HCT116 (cell line): Measurements from ENCODE around the gene SCN10A.

ENCODE experiments used
- CEBPB ChIP-seq: IDR thresholded peaks from 2 replicates; pipeline ENCODE4 v1.6.1; 2012; ENCODE audit warnings: low read depth
- ELF1 ChIP-seq: IDR thresholded peaks from 2 replicates; pipeline ENCODE4 v1.6.1; 2012; ENCODE audit warnings: low read depth, borderline replicate concordance
- EZH2 ChIP-seq: fragments of 200-600 bp; sonication (generic); IDR thresholded peaks from 2 replicates; pipeline ENCODE4 v1.6.1; 2017; ENCODE audit warnings: antibody characterized with exemption, mixed run types
- EZH2phosphoT487 ChIP-seq: fragments of 200-600 bp; IDR thresholded peaks from 2 replicates; pipeline ENCODE4 v1.6.1; 2018; ENCODE audit warnings: antibody characterized with exemption, borderline replicate concordance
- MAX ChIP-seq: IDR thresholded peaks from 2 replicates; pipeline ENCODE4 v1.6.1; 2012
- POLR2A ChIP-seq: IDR thresholded peaks from 2 replicates; pipeline ENCODE4 v1.7.0; 2011; ENCODE audit warnings: borderline replicate concordance; ENCODE audit not compliant: insufficient read depth, insufficient read length; ENCODE audit errors: extremely low read depth
- RAD21 ChIP-seq: IDR thresholded peaks from 2 replicates; pipeline ENCODE4 v1.6.1; 2012; ENCODE audit warnings: low read depth, mild to moderate bottlenecking
- TCF7L2 ChIP-seq: IDR thresholded peaks from 2 replicates; pipeline ENCODE4 v1.7.0; 2011; ENCODE audit warnings: borderline replicate concordance, inconsistent platforms; ENCODE audit not compliant: insufficient read depth, insufficient read length; ENCODE audit errors: extremely low read depth
- ZNF274 ChIP-seq: fragments of 200-500 bp; sonication (Bioruptor generic); IDR thresholded peaks from 2 replicates; pipeline ENCODE4 v1.6.1; 2014; ENCODE audit warnings: mild to moderate bottlenecking, low read depth, low read length, inconsistent platforms
- TF ChIP-seq, protein P1 (sequence below), 3 experiments: fragments of 200-600 bp in 1 of 3; sonication (generic) in 1 of 3; IDR thresholded peaks in 2 of 3; conservative IDR thresholded peaks in 1 of 3; 2 replicates each; pipeline ENCODE4 v1.5.1; 2012 to 2017; ENCODE audit warnings: low read depth in 2 of 3, low read length in 2 of 3, antibody characterized with exemption in 1 of 3, borderline replicate concordance in 1 of 3, control low read depth in 1 of 3, mild to moderate bottlenecking in 1 of 3, mixed read lengths in 1 of 3, mixed run types in 1 of 3, moderate library complexity in 1 of 3; ENCODE audit not compliant: insufficient read depth in 1 of 3
- TF ChIP-seq, protein P2 (sequence below): IDR thresholded peaks from 2 replicates; pipeline ENCODE4 v1.6.1; 2012

- TF ChIP-seq, protein P1, sequence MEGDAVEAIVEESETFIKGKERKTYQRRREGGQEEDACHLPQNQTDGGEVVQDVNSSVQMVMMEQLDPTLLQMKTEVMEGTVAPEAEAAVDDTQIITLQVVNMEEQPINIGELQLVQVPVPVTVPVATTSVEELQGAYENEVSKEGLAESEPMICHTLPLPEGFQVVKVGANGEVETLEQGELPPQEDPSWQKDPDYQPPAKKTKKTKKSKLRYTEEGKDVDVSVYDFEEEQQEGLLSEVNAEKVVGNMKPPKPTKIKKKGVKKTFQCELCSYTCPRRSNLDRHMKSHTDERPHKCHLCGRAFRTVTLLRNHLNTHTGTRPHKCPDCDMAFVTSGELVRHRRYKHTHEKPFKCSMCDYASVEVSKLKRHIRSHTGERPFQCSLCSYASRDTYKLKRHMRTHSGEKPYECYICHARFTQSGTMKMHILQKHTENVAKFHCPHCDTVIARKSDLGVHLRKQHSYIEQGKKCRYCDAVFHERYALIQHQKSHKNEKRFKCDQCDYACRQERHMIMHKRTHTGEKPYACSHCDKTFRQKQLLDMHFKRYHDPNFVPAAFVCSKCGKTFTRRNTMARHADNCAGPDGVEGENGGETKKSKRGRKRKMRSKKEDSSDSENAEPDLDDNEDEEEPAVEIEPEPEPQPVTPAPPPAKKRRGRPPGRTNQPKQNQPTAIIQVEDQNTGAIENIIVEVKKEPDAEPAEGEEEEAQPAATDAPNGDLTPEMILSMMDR (IDR thresholded peaks at IDR 0.05 in 2 of 3, conservative IDR thresholded peaks at IDR 0.05 in 1 of 3; ENCODE audit: borderline replicate concordance in 1 of 3, insufficient read depth in 1 of 3, low read depth in 2 of 3, low read length in 2 of 3) = no peak
- TF ChIP-seq POLR2A = no peak
- TF ChIP-seq, protein P2, sequence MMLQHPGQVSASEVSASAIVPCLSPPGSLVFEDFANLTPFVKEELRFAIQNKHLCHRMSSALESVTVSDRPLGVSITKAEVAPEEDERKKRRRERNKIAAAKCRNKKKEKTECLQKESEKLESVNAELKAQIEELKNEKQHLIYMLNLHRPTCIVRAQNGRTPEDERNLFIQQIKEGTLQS = no peak
- no peak for TF ChIP-seq EZH2phosphoT487
- TF ChIP-seq ZNF274 = no peak
- no peak for TF ChIP-seq RAD21
- no peak for TF ChIP-seq MAX
- TF ChIP-seq ELF1 = no peak
- TF ChIP-seq EZH2 = no peak
- no peak for TF ChIP-seq CEBPB
- no peak for TF ChIP-seq TCF7L2
Measured at GRCh38 chr3:38724392-38724736, 91.7 kb downstream of the SCN10A start.
